ENCODE data around the gene NGRN. TPM values are rescaled to one million over a fixed set of nuclear protein-coding genes. Genes with fewer than 3 reads are reported as not detected.

Gene NGRN
- polyA plus RNA-seq, 1 donor from 2014 or later, result 466 TPM

DNA sequence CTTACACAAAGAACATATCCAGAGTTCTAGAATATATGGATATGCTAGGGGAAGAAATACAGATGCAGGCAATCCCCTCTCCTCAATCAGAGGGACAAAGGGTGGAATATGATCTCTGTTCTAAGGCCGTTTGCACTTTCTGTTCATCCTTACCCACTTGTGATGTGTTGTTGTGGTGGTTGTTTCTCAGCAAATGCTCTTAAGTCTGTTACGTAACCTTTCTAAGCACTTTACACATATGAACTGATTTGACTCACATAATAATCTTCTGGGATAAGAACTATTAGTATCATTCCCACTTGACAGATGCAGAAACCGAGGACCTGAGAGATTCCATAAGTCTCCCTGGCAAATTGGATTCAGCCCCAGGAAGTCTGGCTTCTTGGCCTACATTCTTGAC, 40.5 kb downstream of the NGRN start:
- H3K27ac ChIP-seq (ENCODE audit: low read length), result no peak overlapping the region
- H3K9me2 ChIP-seq (ENCODE audit: insufficient read depth, low read length), result no peaks in the 10 kb centered on the region
- TF ChIP-seq EZH2 (IDR thresholded peaks at IDR 0.05; ENCODE audit: borderline replicate concordance, insufficient read depth, low read length, poor library complexity, severe bottlenecking) (no peak), SMC3 (conservative IDR thresholded peaks at IDR 0.05; ENCODE audit: poor library complexity) (no peak), RAD21 (conservative IDR thresholded peaks at IDR 0.05) (no peak), MXI1 (conservative IDR thresholded peaks at IDR 0.05; ENCODE audit: poor library complexity, severe bottlenecking) (no peak), POLR2AphosphoS5 (IDR thresholded peaks at IDR 0.05) (no peak), EP300 (conservative IDR thresholded peaks at IDR 0.05; ENCODE audit: poor library complexity, severe bottlenecking) (no peak), TAF1 (IDR thresholded peaks at IDR 0.05; ENCODE audit: low read depth) (no peak)
- TF ChIP-seq, protein P1, sequence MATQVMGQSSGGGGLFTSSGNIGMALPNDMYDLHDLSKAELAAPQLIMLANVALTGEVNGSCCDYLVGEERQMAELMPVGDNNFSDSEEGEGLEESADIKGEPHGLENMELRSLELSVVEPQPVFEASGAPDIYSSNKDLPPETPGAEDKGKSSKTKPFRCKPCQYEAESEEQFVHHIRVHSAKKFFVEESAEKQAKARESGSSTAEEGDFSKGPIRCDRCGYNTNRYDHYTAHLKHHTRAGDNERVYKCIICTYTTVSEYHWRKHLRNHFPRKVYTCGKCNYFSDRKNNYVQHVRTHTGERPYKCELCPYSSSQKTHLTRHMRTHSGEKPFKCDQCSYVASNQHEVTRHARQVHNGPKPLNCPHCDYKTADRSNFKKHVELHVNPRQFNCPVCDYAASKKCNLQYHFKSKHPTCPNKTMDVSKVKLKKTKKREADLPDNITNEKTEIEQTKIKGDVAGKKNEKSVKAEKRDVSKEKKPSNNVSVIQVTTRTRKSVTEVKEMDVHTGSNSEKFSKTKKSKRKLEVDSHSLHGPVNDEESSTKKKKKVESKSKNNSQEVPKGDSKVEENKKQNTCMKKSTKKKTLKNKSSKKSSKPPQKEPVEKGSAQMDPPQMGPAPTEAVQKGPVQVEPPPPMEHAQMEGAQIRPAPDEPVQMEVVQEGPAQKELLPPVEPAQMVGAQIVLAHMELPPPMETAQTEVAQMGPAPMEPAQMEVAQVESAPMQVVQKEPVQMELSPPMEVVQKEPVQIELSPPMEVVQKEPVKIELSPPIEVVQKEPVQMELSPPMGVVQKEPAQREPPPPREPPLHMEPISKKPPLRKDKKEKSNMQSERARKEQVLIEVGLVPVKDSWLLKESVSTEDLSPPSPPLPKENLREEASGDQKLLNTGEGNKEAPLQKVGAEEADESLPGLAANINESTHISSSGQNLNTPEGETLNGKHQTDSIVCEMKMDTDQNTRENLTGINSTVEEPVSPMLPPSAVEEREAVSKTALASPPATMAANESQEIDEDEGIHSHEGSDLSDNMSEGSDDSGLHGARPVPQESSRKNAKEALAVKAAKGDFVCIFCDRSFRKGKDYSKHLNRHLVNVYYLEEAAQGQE (IDR thresholded peaks at IDR 0.05; ENCODE audit: borderline replicate concordance), result no peak
- TF ChIP-seq, protein P2, sequence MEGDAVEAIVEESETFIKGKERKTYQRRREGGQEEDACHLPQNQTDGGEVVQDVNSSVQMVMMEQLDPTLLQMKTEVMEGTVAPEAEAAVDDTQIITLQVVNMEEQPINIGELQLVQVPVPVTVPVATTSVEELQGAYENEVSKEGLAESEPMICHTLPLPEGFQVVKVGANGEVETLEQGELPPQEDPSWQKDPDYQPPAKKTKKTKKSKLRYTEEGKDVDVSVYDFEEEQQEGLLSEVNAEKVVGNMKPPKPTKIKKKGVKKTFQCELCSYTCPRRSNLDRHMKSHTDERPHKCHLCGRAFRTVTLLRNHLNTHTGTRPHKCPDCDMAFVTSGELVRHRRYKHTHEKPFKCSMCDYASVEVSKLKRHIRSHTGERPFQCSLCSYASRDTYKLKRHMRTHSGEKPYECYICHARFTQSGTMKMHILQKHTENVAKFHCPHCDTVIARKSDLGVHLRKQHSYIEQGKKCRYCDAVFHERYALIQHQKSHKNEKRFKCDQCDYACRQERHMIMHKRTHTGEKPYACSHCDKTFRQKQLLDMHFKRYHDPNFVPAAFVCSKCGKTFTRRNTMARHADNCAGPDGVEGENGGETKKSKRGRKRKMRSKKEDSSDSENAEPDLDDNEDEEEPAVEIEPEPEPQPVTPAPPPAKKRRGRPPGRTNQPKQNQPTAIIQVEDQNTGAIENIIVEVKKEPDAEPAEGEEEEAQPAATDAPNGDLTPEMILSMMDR (IDR thresholded peaks at IDR 0.05; ENCODE audit: poor library complexity, severe bottlenecking), result no peak
- H3K9me3 ChIP-seq (ENCODE audit: low read length), result no peaks in the 10 kb centered on the region
- no peaks in the 10 kb centered on the region for H3F3A ChIP-seq (ENCODE audit: insufficient read depth, low read length, poor library complexity, severe bottlenecking)
- H2AFZ ChIP-seq (ENCODE audit: low read depth, low read length), result no peak overlapping the region
- H3K27me3 ChIP-seq (ENCODE audit: insufficient read depth, low read depth, low read length), result no peaks in the 10 kb centered on the region
- no peaks in the 10 kb centered on the region for H3K36me3 ChIP-seq (ENCODE audit: insufficient read depth, low read length)
- no peak overlapping the region for H3K4me2 ChIP-seq (ENCODE audit: low read length)
- no peaks in the 10 kb centered on the region for H3K79me2 ChIP-seq (replicated peaks; ENCODE audit: insufficient read depth, low read length)
- no peaks in the 10 kb centered on the region for H4K20me1 ChIP-seq (ENCODE audit: insufficient read depth)
- no peak overlapping the region for H3K4me3 ChIP-seq (ENCODE audit: low read length)
- H3K9ac ChIP-seq (ENCODE audit: low read length), result no peak overlapping the region

DNA sequence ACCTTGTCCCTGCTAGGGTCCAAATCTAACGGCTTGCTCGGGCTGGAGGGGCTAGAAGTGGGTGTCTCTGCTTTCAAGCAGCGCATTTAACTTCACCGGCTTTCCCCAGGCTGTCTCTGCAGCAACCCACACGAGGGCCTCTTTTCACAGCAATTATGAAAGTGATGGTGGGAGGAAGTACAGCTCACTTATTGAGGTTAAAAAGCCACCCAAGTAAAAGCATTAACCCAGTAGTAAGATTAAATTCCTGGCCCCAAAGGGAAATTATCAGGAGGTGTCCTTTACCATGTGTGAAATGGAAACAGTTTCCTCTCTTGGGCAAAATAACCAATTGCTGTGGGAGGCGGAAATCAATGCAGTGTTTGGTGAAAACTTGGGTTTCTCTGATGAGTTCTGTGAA, 41.1 kb downstream of the NGRN start:
- H3K9me3 ChIP-seq (ENCODE audit: low read length), result no peaks in the 10 kb centered on the region
- H3K27ac ChIP-seq (ENCODE audit: low read length), result no peak overlapping the region
- H3K9me2 ChIP-seq (ENCODE audit: insufficient read depth, low read length), result no peaks in the 10 kb centered on the region
- H4K20me1 ChIP-seq (ENCODE audit: insufficient read depth), result no peaks in the 10 kb centered on the region
- no peaks in the 10 kb centered on the region for H3K79me2 ChIP-seq (replicated peaks; ENCODE audit: insufficient read depth, low read length)
- TF ChIP-seq, protein P2 (IDR thresholded peaks at IDR 0.05; ENCODE audit: poor library complexity, severe bottlenecking), result no peak
- no peak for TF ChIP-seq EP300 (conservative IDR thresholded peaks at IDR 0.05; ENCODE audit: poor library complexity, severe bottlenecking)
- no peak for TF ChIP-seq MXI1 (conservative IDR thresholded peaks at IDR 0.05; ENCODE audit: poor library complexity, severe bottlenecking)
- TF ChIP-seq EZH2 (IDR thresholded peaks at IDR 0.05; ENCODE audit: borderline replicate concordance, insufficient read depth, low read length, poor library complexity, severe bottlenecking), result no peak
- TF ChIP-seq SMC3 (conservative IDR thresholded peaks at IDR 0.05; ENCODE audit: poor library complexity), result no peak
- no peak for TF ChIP-seq RAD21 (conservative IDR thresholded peaks at IDR 0.05)
- no peak for TF ChIP-seq TAF1 (IDR thresholded peaks at IDR 0.05; ENCODE audit: low read depth)
- no peak for TF ChIP-seq POLR2AphosphoS5 (IDR thresholded peaks at IDR 0.05)
- TF ChIP-seq, protein P1 (IDR thresholded peaks at IDR 0.05; ENCODE audit: borderline replicate concordance), result no peak
- H3K4me3 ChIP-seq (ENCODE audit: low read length), result no peak overlapping the region
- no peaks in the 10 kb centered on the region for H3F3A ChIP-seq (ENCODE audit: insufficient read depth, low read length, poor library complexity, severe bottlenecking)
- no peak overlapping the region for H2AFZ ChIP-seq (ENCODE audit: low read depth, low read length)
- no peaks in the 10 kb centered on the region for H3K27me3 ChIP-seq (ENCODE audit: insufficient read depth, low read depth, low read length)
- no peak overlapping the region for H3K9ac ChIP-seq (ENCODE audit: low read length)
- H3K4me2 ChIP-seq (ENCODE audit: low read length), result no peak overlapping the region
- no peaks in the 10 kb centered on the region for H3K36me3 ChIP-seq (ENCODE audit: insufficient read depth, low read length)
